DMS53 (cell line): ENCODE data around the gene P3H2.

Experiments
- DNase-seq: peaks from one replicate; lab custom pipeline; 2025; lab: John Stamatoyannopoulos, UW

P3H2 gene

GRCh38 chr3:189945935-189946709, 174.6 kb downstream of the P3H2 start:
- DNase-seq = no peak

GRCh38 chr3:189944285-189945145, 176.2 kb downstream of the P3H2 start:
- DNase-seq = peak; percentile 84

GRCh38 chr3:189942948-189943347, 177.7 kb downstream of the P3H2 start:
- no peak for DNase-seq

- DNase-seq = no peak
These were observed 179.0 kb downstream of the P3H2 start for GRCh38 chr3:189941679-189942078.

GRCh38 chr3:189941125-189941524, 179.6 kb downstream of the P3H2 start:
- DNase-seq = no peak

GRCh38 chr3:189937302-189938127, 183.2 kb downstream of the P3H2 start:
- no peak for DNase-seq

GRCh38 chr3:189936201-189936945, 184.3 kb downstream of the P3H2 start:
- DNase-seq = no peak

- DNase-seq = no peak
These were observed 192.5 kb downstream of the P3H2 start for GRCh38 chr3:189927975-189928895.

- no peak for DNase-seq
These were observed 198.9 kb downstream of the P3H2 start for GRCh38 chr3:189921770-189922169.

- DNase-seq = no peak
These were observed 205.9 kb downstream of the P3H2 start for GRCh38 chr3:189914799-189915198.

GRCh38 chr3:189911001-189911400, 209.7 kb downstream of the P3H2 start:
- no peak for DNase-seq

- no peak for DNase-seq
These were observed 211.1 kb downstream of the P3H2 start for GRCh38 chr3:189909573-189909972.

GRCh38 chr3:189909139-189909538, 211.6 kb downstream of the P3H2 start:
- no peak for DNase-seq

GRCh38 chr3:189908646-189909045, 212.1 kb downstream of the P3H2 start:
- DNase-seq = no peak

GRCh38 chr3:189907803-189908202, 212.9 kb downstream of the P3H2 start:
- DNase-seq = no peak
